H1 (cell line): ENCODE data around the gene GPR39. TPM values are rescaled to one million over a fixed set of nuclear protein-coding genes. Genes with fewer than 3 reads are reported as not detected.

ENCODE experiments used
- CTCF ChIA-PET: fragments of 300-600 bp; sonication (Branson Sonifier 250); formaldehyde crosslinking; loops from one replicate; lab custom pipeline; 2021; ENCODE audit not compliant: partially characterized antibody; lab: Charles Lee
- POLR2A ChIA-PET: fragments of 300-600 bp; sonication (Branson Sonifier 250); formaldehyde crosslinking; loops from one replicate; lab custom pipeline; 2021; ENCODE audit warnings: inconsistent platforms; ENCODE audit not compliant: partially characterized antibody; lab: Charles Lee
- DNase-seq, 2 experiments: peaks; one replicate each; pipeline versions ENCODE4 v3.0.0 to v3.0.0-alpha.2; 2010 to 2022; ENCODE audit warnings: low spot score in 2 of 2, low read depth in 1 of 2, mixed read lengths in 1 of 2
- FAIRE-seq: peaks from 2 replicates; lab custom pipeline; 2011; peaks lifted over from hg19 to GRCh38; lab: Jason Lieb, UNC
- H2AFZ ChIP-seq: 2 replicates; pipeline ENCODE4 v1.8.1; 2012; ENCODE audit warnings: low read length, inconsistent platforms
- H2AK5ac ChIP-seq: 2 replicates; pipeline ENCODE4 v1.6.1; 2013; ENCODE audit warnings: low read depth, low read length
- H2BK120ac ChIP-seq: replicated peaks from 2 replicates; pipeline ENCODE3; 2013; ENCODE audit warnings: low read depth, low read length, inconsistent platforms
- H2BK12ac ChIP-seq: 2 replicates; pipeline ENCODE4 v1.6.1; 2013; ENCODE audit warnings: low read depth, low read length
- H2BK15ac ChIP-seq: 2 replicates; pipeline ENCODE4 v1.6.1; 2013; ENCODE audit warnings: low read length
- H2BK20ac ChIP-seq: 2 replicates; pipeline ENCODE4 v1.6.1; 2013; ENCODE audit warnings: low read length
- H2BK5ac ChIP-seq: 2 replicates; pipeline ENCODE4 v1.6.1; 2013; ENCODE audit warnings: low read depth, low read length
- H3K14ac ChIP-seq: 2 replicates; pipeline ENCODE4 v1.6.1; 2013; ENCODE audit warnings: inconsistent platforms; ENCODE audit not compliant: insufficient read length
- H3K18ac ChIP-seq: 2 replicates; pipeline ENCODE4 v1.6.1; 2013; ENCODE audit warnings: low read length; ENCODE audit errors: extremely low read depth
- H3K23ac ChIP-seq: 2 replicates; pipeline ENCODE4 v1.6.1; 2013; ENCODE audit warnings: inconsistent platforms; ENCODE audit not compliant: insufficient read length
- H3K23me2 ChIP-seq: 2 replicates; pipeline ENCODE4 v1.6.1; 2013; ENCODE audit warnings: low read depth, low read length
- H3K27ac ChIP-seq: 2 replicates; pipeline ENCODE4 v1.6.1; 2011; ENCODE audit warnings: low read depth, low read length, inconsistent platforms
- H3K27me3 ChIP-seq, 4 experiments: replicated peaks in 1 of 4; 1 replicate in 1 of 4; 2 replicates in 3 of 4; pipeline versions ENCODE4 v1.6.1 to v1.8.1; 2011 to 2013; ENCODE audit warnings: low read length in 3 of 4, mild to moderate bottlenecking in 3 of 4, inconsistent platforms in 2 of 4, mixed read lengths in 2 of 4, moderate library complexity in 1 of 4; ENCODE audit not compliant: control insufficient read depth in 3 of 4, insufficient read depth in 3 of 4; ENCODE audit errors: extremely low read depth in 1 of 4
- H3K36me3 ChIP-seq, 4 experiments: 2 replicates each; pipeline versions ENCODE4 v1.6.1 to v1.8.1; 2011 to 2013; ENCODE audit warnings: mild to moderate bottlenecking in 4 of 4, low read length in 3 of 4, moderate library complexity in 2 of 4, control low read depth in 1 of 4, inconsistent platforms in 1 of 4; ENCODE audit not compliant: insufficient read depth in 4 of 4, control insufficient read depth in 2 of 4
- H3K4ac ChIP-seq: replicated peaks from 2 replicates; pipeline ENCODE3; 2013; ENCODE audit warnings: low read length, low read depth, mixed read lengths, inconsistent platforms; ENCODE audit not compliant: insufficient read length
- H3K4me1 ChIP-seq, 4 experiments: replicated peaks in 1 of 4; 1 replicate in 1 of 4; 2 replicates in 3 of 4; pipeline versions ENCODE4 v1.6.1 to v1.8.1; 2011 to 2013; ENCODE audit warnings: low read length in 3 of 4, inconsistent platforms in 2 of 4, mixed read lengths in 1 of 4; ENCODE audit not compliant: insufficient read depth in 4 of 4, control insufficient read depth in 3 of 4
- H3K4me2 ChIP-seq, 2 experiments: 2 replicates each; pipeline versions ENCODE4 v1.6.1 to v1.8.1; 2011 to 2013; ENCODE audit warnings: low read depth in 2 of 2, low read length in 2 of 2, control low read depth in 1 of 2, inconsistent platforms in 1 of 2, mild to moderate bottlenecking in 1 of 2; ENCODE audit not compliant: insufficient read depth in 1 of 2
- H3K4me3 ChIP-seq, 4 experiments: fragments of 200-600, 300-600 bp in 1 of 4; sonication (generic), shearing (Covaris generic), sonication (Bioruptor Twin) in 1 of 4; 2 replicates each; pipeline versions ENCODE4 v1.5.1 to v1.8.1; 2011 to 2016; ENCODE audit warnings: low read length in 4 of 4, low read depth in 3 of 4, control low read depth in 2 of 4, inconsistent platforms in 2 of 4, mild to moderate bottlenecking in 2 of 4, mixed read lengths in 1 of 4, moderate library complexity in 1 of 4; ENCODE audit not compliant: insufficient read depth in 2 of 4; ENCODE audit errors: extremely low read depth in 1 of 4
- H3K56ac ChIP-seq: replicated peaks from 2 replicates; pipeline ENCODE3; 2013; ENCODE audit warnings: low read depth, mild to moderate bottlenecking, mixed read lengths, low read length, inconsistent platforms; ENCODE audit not compliant: insufficient read length
- H3K79me1 ChIP-seq: 2 replicates; pipeline ENCODE4 v1.6.1; 2013; ENCODE audit warnings: low read depth, low read length, control low read depth
- H3K79me2 ChIP-seq, 2 experiments: 2 replicates each; pipeline versions ENCODE4 v1.6.1 to v1.8.1; 2012 to 2013; ENCODE audit warnings: low read length in 2 of 2, mild to moderate bottlenecking in 2 of 2, inconsistent platforms in 1 of 2; ENCODE audit not compliant: insufficient read depth in 2 of 2, control insufficient read depth in 1 of 2
- H3K9ac ChIP-seq, 4 experiments: replicated peaks in 1 of 4; 1 replicate in 1 of 4; 2 replicates in 3 of 4; pipeline versions ENCODE4 v1.6.1 to v1.8.1; 2011 to 2013; ENCODE audit warnings: low read depth in 3 of 4, low read length in 3 of 4, control low read depth in 2 of 4, mild to moderate bottlenecking in 2 of 4, moderate library complexity in 2 of 4, inconsistent platforms in 1 of 4; ENCODE audit errors: extremely low read depth in 1 of 4
- H3K9me3 ChIP-seq, 2 experiments: 2 replicates each; pipeline versions ENCODE4 v1.6.1 to v1.8.1; 2012 to 2013; ENCODE audit warnings: mild to moderate bottlenecking in 2 of 2, moderate library complexity in 2 of 2, control low read depth in 1 of 2, inconsistent platforms in 1 of 2, low read depth in 1 of 2, low read length in 1 of 2, mixed read lengths in 1 of 2; ENCODE audit not compliant: insufficient read depth in 2 of 2
- H4K20me1 ChIP-seq, 2 experiments: replicated peaks in 1 of 2; 2 replicates each; pipeline versions ENCODE3 to v1.8.1; 2011 to 2013; ENCODE audit warnings: inconsistent platforms in 2 of 2, low read length in 2 of 2, mild to moderate bottlenecking in 1 of 2; ENCODE audit not compliant: insufficient read depth in 2 of 2, control insufficient read depth in 1 of 2
- H4K5ac ChIP-seq: 2 replicates; pipeline ENCODE4 v1.6.1; 2013; ENCODE audit warnings: low read length, low read depth, mixed read lengths, inconsistent platforms; ENCODE audit not compliant: insufficient read length
- H4K8ac ChIP-seq: 2 replicates; pipeline ENCODE4 v1.8.0; 2013; ENCODE audit warnings: mild to moderate bottlenecking, moderate library complexity, low read length, inconsistent platforms; ENCODE audit not compliant: insufficient read depth; ENCODE audit errors: extremely low read depth
- H4K91ac ChIP-seq: replicated peaks from 2 replicates; pipeline ENCODE3; 2013; ENCODE audit warnings: low read length, mixed read lengths, inconsistent platforms; ENCODE audit not compliant: insufficient read length
- KDM5A ChIP-seq: fragments of 200-600 bp; IDR thresholded peaks from 2 replicates; pipeline ENCODE4 v1.7.1; 2012; ENCODE audit warnings: mild to moderate bottlenecking, low read length, inconsistent platforms, mixed read lengths
- MAFK ChIP-seq: IDR thresholded peaks from 2 replicates; pipeline ENCODE4 v1.6.1; 2012; ENCODE audit warnings: low read depth, mild to moderate bottlenecking, improper control_type of control experiment, low read length
- SIN3A ChIP-seq, 2 experiments: IDR thresholded peaks in 1 of 2; conservative IDR thresholded peaks in 1 of 2; 2 replicates each; pipeline ENCODE4 v1.6.1; 2011 to 2012; ENCODE audit warnings: low read length in 2 of 2, improper control_type of control experiment in 1 of 2, low read depth in 1 of 2, mild to moderate bottlenecking in 1 of 2
- SIRT6 ChIP-seq: IDR thresholded peaks from one replicate; pipeline ENCODE4 v1.7.1; 2012; ENCODE audit warnings: low read length, inconsistent platforms
- SRF ChIP-seq: IDR thresholded peaks from 2 replicates; pipeline ENCODE4 v1.6.1; 2011; ENCODE audit warnings: mild to moderate bottlenecking, low read depth, low read length, moderate library complexity
- WGBS, 2 experiments: shearing (Covaris generic) in 1 of 2; methylation state at CpG; one replicate each; pipeline versions ENCODE4 v1.1.6 to v1.1.7; 2013 to 2015; ENCODE audit warnings: low lambda C conversion rate in 2 of 2, mixed read lengths in 2 of 2, inconsistent platforms in 1 of 2, low coverage in 1 of 2, missing lambda C conversion rate in 1 of 2; ENCODE audit not compliant: insufficient replicate concordance in 2 of 2, insufficient coverage in 1 of 2, insufficient read length in 1 of 2; ENCODE audit errors: extremely low coverage in 1 of 2, missing lambda C conversion rate in 1 of 2; 5-methylcytosine and 5-hydroxymethylcytosine counted together
- polyA plus RNA-seq, 7 experiments: library from polyadenylated mRNA; depleted of rRNA in 3 of 7; stranded (reverse) in 5 of 7; unstranded in 2 of 7; fragments of >200 nt in 5 of 7; fragments of 200-250 nt in 2 of 7; gene quantifications; 1 replicate in 5 of 7; 2 replicates in 1 of 7; 4 replicates in 1 of 7; pipeline versions ENCODE4 v1.2.1 to v1.2.3, GENCODE V29; 2011 to 2013; ENCODE audit warnings: missing spikeins in 2 of 7, mixed read lengths in 2 of 7
- total RNA-seq: library from RNA; stranded (reverse); fragmentation: NEBNext Ultra II Directional; extraction: Animal tissue kit (Norgen Biotek cat#: 25700); gene quantifications from 2 replicates; pipeline ENCODE4 v1.2.1, GENCODE V29; 2021

Gene GPR39
- total and polyA plus RNA-seq, 2 of the 8 experiments (the other 6 are each of a cell fraction or from before 2014, with no cell fraction given): 0.63 to 2.7 TPM

DNA sequence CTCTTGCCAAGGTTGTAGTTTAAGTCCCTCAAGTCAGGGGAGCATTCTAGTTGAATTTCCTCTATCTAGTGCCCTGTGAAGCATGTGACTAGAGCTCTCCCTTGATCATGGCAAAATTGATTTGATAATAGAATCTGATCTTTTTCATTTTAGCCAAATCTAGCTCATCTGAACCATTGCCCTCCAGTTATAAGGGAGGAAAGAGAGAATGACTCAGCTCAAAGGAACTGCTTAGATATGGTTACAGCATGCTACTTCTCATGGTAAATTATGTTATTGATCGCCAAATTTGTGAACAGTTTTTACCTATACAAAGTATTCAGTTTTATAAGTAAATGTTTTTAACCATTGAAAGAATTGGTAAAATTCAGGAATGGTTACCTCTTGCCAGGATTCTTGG is 100.8 kb downstream of the GPR39 start:
- Histone ChIP-seq H3K4me3 (no peak overlapping the region), H2BK12ac (no peak overlapping the region), H2BK20ac (no peak overlapping the region), H3K14ac (no peak overlapping the region), H3K4me1 (no peaks in the 10 kb centered on the region), H3K23me2 (no peaks in the 10 kb centered on the region; the same call in 1 of the 2 replicates), H3K4me2 (no peak overlapping the region), H2BK15ac (no peak overlapping the region), H2BK120ac (no peak overlapping the region), H3K18ac (no peak overlapping the region), H4K8ac (no peak overlapping the region), H3K9ac (no peak overlapping the region), H3K36me3 (no peaks in the 10 kb centered on the region), H3K79me2 (no peaks in the 10 kb centered on the region), H2AK5ac (no peak overlapping the region), H3K27ac (no peak overlapping the region), H3K23ac (no peak overlapping the region), H4K20me1 (no peaks in the 10 kb centered on the region), H3K27me3 (no peaks in the 10 kb centered on the region), H4K5ac (no peak overlapping the region), H2BK5ac (no peak overlapping the region), H3K9me3 (no peaks in the 10 kb centered on the region), H4K91ac (no peak overlapping the region), H2AFZ (0 out of 2 replicates have a peak overlapping the region, but pooled peaks have one; percentile 4), H3K79me1 (no peaks in the 10 kb centered on the region), H3K56ac (no peak overlapping the region), H3K4ac (no peak overlapping the region)
- no peak for FAIRE-seq
- no peak for DNase-seq
- WGBS, 2 experiments: 79% methylated on average over 1 of the region's 1 CpG; no CpG with 5 or more reads in 1 of the 2 experiments
- TF ChIP-seq KDM5A (no peak), SIRT6 (no peak), MAFK (0 out of 2 replicates have a peak, but pooled peaks have one; percentile 5), SRF (no peak), SIN3A (conservative IDR thresholded peaks at IDR 0.05 in 1 of 2, IDR thresholded peaks at IDR 0.05 in 1 of 2; ENCODE audit: low read depth in 1 of 2, low read length in 2 of 2) (no peak)
- ChIA-PET POLR2A (no interaction called here), CTCF (interaction anchor here (1.2 to 1.4 kb wide), 2 partner anchors 30 to 68 kb away, joined by 3 read pairs; no protein-coding TSS in a partner anchor)
